Measurements from ENCODE around the gene STIM2.
A peak's percentile ranks its signal among the peaks of the same experiment; 100 is the strongest.
"Not testable (repeated sequence)": the region's sequence is repeated elsewhere in the genome, so short reads cannot be mapped to it uniquely, and the experiment has no call there.

STIM2 gene

GRCh38 chr4:26870576-26871262, 10.1 kb downstream of the STIM2 start:
- no peak for DNase-seq

- DNase-seq: no peak
Observed at GRCh38 chr4:26871611-26872010, 11.0 kb downstream of the STIM2 start.

- DNase-seq: no peak
Observed at GRCh38 chr4:26873391-26874026, 12.9 kb downstream of the STIM2 start.

- DNase-seq: no peak
Observed at GRCh38 chr4:26874110-26874509, 13.5 kb downstream of the STIM2 start.

- no peak for DNase-seq
Observed at GRCh38 chr4:26877406-26877805, 16.8 kb downstream of the STIM2 start.

- DNase-seq: no peak
Observed at GRCh38 chr4:26877961-26878360, 17.3 kb downstream of the STIM2 start.

- DNase-seq: no peak
Observed at GRCh38 chr4:26878794-26879391, 18.3 kb downstream of the STIM2 start.

GRCh38 chr4:26879805-26880204, 19.2 kb downstream of the STIM2 start:
- peak; percentile 72 for DNase-seq

GRCh38 chr4:26884026-26884425, 23.4 kb downstream of the STIM2 start:
- no peak for DNase-seq

- DNase-seq: no peak
Observed at GRCh38 chr4:26884486-26884988, 23.9 kb downstream of the STIM2 start.

GRCh38 chr4:26885912-26886274, 25.3 kb downstream of the STIM2 start:
- peak; percentile 79 for DNase-seq

- DNase-seq: no peak
Observed at GRCh38 chr4:26887143-26887542, 26.5 kb downstream of the STIM2 start.

- no peak for DNase-seq
Observed at GRCh38 chr4:26887809-26888208, 27.2 kb downstream of the STIM2 start.

- DNase-seq: peak; percentile 67
Observed at GRCh38 chr4:26889356-26889755, 28.7 kb downstream of the STIM2 start.

- no peak for DNase-seq
Observed at GRCh38 chr4:26891054-26891453, 30.4 kb downstream of the STIM2 start.

GRCh38 chr4:26891867-26892266, 31.2 kb downstream of the STIM2 start:
- no peak for DNase-seq

GRCh38 chr4:26892480-26893150, 32.0 kb downstream of the STIM2 start:
- DNase-seq: no peak

- DNase-seq: no peak
Observed at GRCh38 chr4:26893491-26893890, 32.9 kb downstream of the STIM2 start.

- not testable (repeated sequence) for DNase-seq
Observed at GRCh38 chr4:26894881-26895280, 34.2 kb downstream of the STIM2 start.

- DNase-seq: no peak
Observed at GRCh38 chr4:26896636-26897035, 36.0 kb downstream of the STIM2 start.

- peak; percentile 74 for DNase-seq
Observed at GRCh38 chr4:26899991-26900390, 39.4 kb downstream of the STIM2 start.

- no peak for DNase-seq
Observed at GRCh38 chr4:26900765-26901164, 40.1 kb downstream of the STIM2 start.

- DNase-seq: no peak
Observed at GRCh38 chr4:26905172-26905571, 44.5 kb downstream of the STIM2 start.
